Trophoblast cell (in vitro differentiated cells and primary cell): Measurements from ENCODE around the gene CD302.

Source experiments
- DNase-seq, 2 donors: peaks; one replicate each; pipeline ENCODE4 v3.0.0-alpha.2; 2016
- H2AFZ ChIP-seq: 2 replicates; pipeline ENCODE4 v1.6.1; 2013; ENCODE audit warnings: low read length, moderate library complexity, mild to moderate bottlenecking; ENCODE audit not compliant: insufficient read depth, poor library complexity
- H2AK5ac ChIP-seq: 2 replicates; pipeline ENCODE4 v1.6.1; 2013; ENCODE audit warnings: mild to moderate bottlenecking, low read length
- H2BK120ac ChIP-seq: 2 replicates; pipeline ENCODE4 v1.6.1; 2013; ENCODE audit warnings: low read length, mild to moderate bottlenecking, moderate library complexity; ENCODE audit not compliant: insufficient read depth, poor library complexity
- H2BK12ac ChIP-seq: 2 replicates; pipeline ENCODE4 v1.6.1; 2013; ENCODE audit warnings: mild to moderate bottlenecking, low read length, moderate library complexity
- H2BK5ac ChIP-seq: 2 replicates; pipeline ENCODE4 v1.6.1; 2013; ENCODE audit warnings: low read length, low read depth, moderate library complexity, mild to moderate bottlenecking; ENCODE audit not compliant: poor library complexity
- H3K14ac ChIP-seq: 2 replicates; pipeline ENCODE4 v1.6.1; 2013; ENCODE audit warnings: mild to moderate bottlenecking, low read length
- H3K18ac ChIP-seq: 2 replicates; pipeline ENCODE4 v1.6.1; 2013; ENCODE audit warnings: mild to moderate bottlenecking, low read length
- H3K23ac ChIP-seq: 2 replicates; pipeline ENCODE4 v1.6.1; 2013; ENCODE audit warnings: low read length
- H3K27ac ChIP-seq: 2 replicates; pipeline ENCODE4 v1.5.1; 2013; ENCODE audit warnings: low read depth, mild to moderate bottlenecking, inconsistent platforms, low read length, moderate library complexity
- H3K27me3 ChIP-seq: 2 replicates; pipeline ENCODE4 v1.6.1; 2013; ENCODE audit warnings: inconsistent platforms, mild to moderate bottlenecking, low read length, moderate library complexity; ENCODE audit not compliant: insufficient read depth
- H3K36me3 ChIP-seq, 2 experiments: 1 replicate in 1 of 2; 2 replicates in 1 of 2; pipeline ENCODE4 v1.6.1; 2013; ENCODE audit warnings: low read length in 2 of 2, mild to moderate bottlenecking in 2 of 2, moderate library complexity in 1 of 2; ENCODE audit not compliant: insufficient read depth in 2 of 2, control insufficient read depth in 1 of 2
- H3K4ac ChIP-seq: 2 replicates; pipeline ENCODE4 v1.6.1; 2013; ENCODE audit warnings: low read depth, mild to moderate bottlenecking, low read length, moderate library complexity
- H3K4me1 ChIP-seq, 2 experiments: 1 replicate in 1 of 2; 2 replicates in 1 of 2; pipeline ENCODE4 v1.6.1; 2013; ENCODE audit warnings: low read length in 2 of 2, mild to moderate bottlenecking in 2 of 2, moderate library complexity in 1 of 2; ENCODE audit not compliant: insufficient read depth in 2 of 2, control insufficient read depth in 1 of 2
- H3K4me2 ChIP-seq: 2 replicates; pipeline ENCODE4 v1.6.1; 2013; ENCODE audit warnings: inconsistent platforms, mild to moderate bottlenecking, low read length, moderate library complexity
- H3K4me3 ChIP-seq: 2 replicates; pipeline ENCODE4 v1.5.1; 2013; ENCODE audit warnings: mild to moderate bottlenecking, low read depth, low read length, inconsistent platforms
- H3K79me1 ChIP-seq: one replicate; pipeline ENCODE4 v1.6.1; 2013; ENCODE audit warnings: low read length
- H3K79me2 ChIP-seq: 2 replicates; pipeline ENCODE4 v1.6.1; 2013; ENCODE audit warnings: low read length, mild to moderate bottlenecking; ENCODE audit not compliant: control insufficient read depth, insufficient read depth, poor library complexity
- H3K9ac ChIP-seq: 2 replicates; pipeline ENCODE4 v1.6.1; 2013; ENCODE audit warnings: mild to moderate bottlenecking, low read length
- H3K9me3 ChIP-seq: 2 replicates; pipeline ENCODE4 v1.6.1; 2013; ENCODE audit warnings: low read depth, mild to moderate bottlenecking, control low read depth, inconsistent platforms, low read length; ENCODE audit not compliant: insufficient read depth
- H4K12ac ChIP-seq: 2 replicates; pipeline ENCODE4 v1.6.1; 2013; ENCODE audit warnings: low read depth, mild to moderate bottlenecking, low read length, moderate library complexity
- H4K8ac ChIP-seq: 2 replicates; pipeline ENCODE4 v1.6.1; 2013; ENCODE audit warnings: low read depth, mild to moderate bottlenecking, low read length, moderate library complexity
- H4K91ac ChIP-seq: one replicate; pipeline ENCODE4 v1.6.1; 2013; ENCODE audit warnings: low read depth, mild to moderate bottlenecking, low read length, moderate library complexity
- WGBS: extraction: QIAGEN DNeasy Blood & Tissue Kit; methylation state at CpG from one replicate; pipeline ENCODE4 v1.1.7; 2013; ENCODE audit warnings: missing lambda C conversion rate; ENCODE audit not compliant: insufficient read length, insufficient coverage; ENCODE audit errors: extremely low coverage; 5-methylcytosine and 5-hydroxymethylcytosine counted together

Gene CD302

GRCh38 chr2:159769147-159769546 is 28.9 kb downstream of the CD302 start:
- Histone ChIP-seq H3K79me2 (no peaks in the 10 kb centered on the region), H4K91ac (no peak overlapping the region), H3K4me2 (no peak overlapping the region), H3K23ac (no peak overlapping the region), H3K4me3 (no peak overlapping the region), H3K27me3 (no peaks in the 10 kb centered on the region), H3K27ac (no peak overlapping the region), H2AFZ (no peak overlapping the region), H2BK12ac (no peak overlapping the region), H3K14ac (no peak overlapping the region), H3K4ac (no peak overlapping the region), H3K79me1 (no peaks in the 10 kb centered on the region), H3K9ac (no peak overlapping the region), H3K18ac (no peak overlapping the region), H2BK120ac (no peak overlapping the region), H3K36me3 (peaks cover 3 to 5% of the 10 kb centered on the region in 2 experiments), H2AK5ac (no peak overlapping the region), H4K12ac (no peak overlapping the region), H3K4me1 (no peaks in the 10 kb centered on the region), H2BK5ac (no peak overlapping the region), H4K8ac (no peak overlapping the region), H3K9me3 (no peaks in the 10 kb centered on the region)
- DNase-seq = no peak
- WGBS = no CpG with 5 or more reads among the region's 3 CpGs

- Histone ChIP-seq H3K27me3 (no peaks in the 10 kb centered on the region), H4K8ac (no peak overlapping the region), H3K9ac (no peak overlapping the region), H3K4ac (no peak overlapping the region), H2BK120ac (no peak overlapping the region), H3K4me3 (no peak overlapping the region), H2AFZ (no peak overlapping the region), H3K14ac (no peak overlapping the region), H3K4me1 (no peaks in the 10 kb centered on the region), H3K18ac (no peak overlapping the region), H3K79me2 (no peaks in the 10 kb centered on the region), H2BK5ac (no peak overlapping the region), H4K12ac (no peak overlapping the region), H4K91ac (no peak overlapping the region), H3K79me1 (no peaks in the 10 kb centered on the region), H3K4me2 (no peak overlapping the region), H2AK5ac (no peak overlapping the region), H3K27ac (no peak overlapping the region), H3K23ac (no peak overlapping the region), H2BK12ac (no peak overlapping the region), H3K36me3 (peaks cover 10 to 18% of the 10 kb centered on the region in 2 experiments), H3K9me3 (no peaks in the 10 kb centered on the region)
- no CpG with 5 or more reads among the region's 1 CpG for WGBS
- no peak for DNase-seq
These were observed 35.9 kb downstream of the CD302 start for GRCh38 chr2:159762075-159762474.

- no peak overlapping the region for H2AK5ac ChIP-seq
- H2BK12ac ChIP-seq = no peak overlapping the region
- no peaks in the 10 kb centered on the region for H3K79me1 ChIP-seq
- H3K9me3 ChIP-seq = no peaks in the 10 kb centered on the region
- no peak overlapping the region for H2AFZ ChIP-seq
- no peaks in the 10 kb centered on the region for H3K27me3 ChIP-seq
- no peak overlapping the region for H4K91ac ChIP-seq
- no peak overlapping the region for H3K4ac ChIP-seq
- no peaks in the 10 kb centered on the region for H3K4me1 ChIP-seq
- H3K27ac ChIP-seq = no peak overlapping the region
- H3K36me3 ChIP-seq = peaks cover 14 to 17% of the 10 kb centered on the region in 2 experiments
- no peaks in the 10 kb centered on the region for H3K79me2 ChIP-seq
- H3K23ac ChIP-seq = no peak overlapping the region
- H3K4me2 ChIP-seq = no peak overlapping the region
- H2BK5ac ChIP-seq = no peak overlapping the region
- H3K14ac ChIP-seq = no peak overlapping the region
- no peak overlapping the region for H2BK120ac ChIP-seq
- no peak overlapping the region for H3K4me3 ChIP-seq
- H4K12ac ChIP-seq = no peak overlapping the region
- no peak overlapping the region for H3K18ac ChIP-seq
- no peak overlapping the region for H4K8ac ChIP-seq
- H3K9ac ChIP-seq = no peak overlapping the region
- DNase-seq = no peak
These were observed 37.7 kb downstream of the CD302 start for GRCh38 chr2:159760326-159760725.

- H3K23ac ChIP-seq = no peak overlapping the region
- WGBS = no CpG with 5 or more reads among the region's 3 CpGs
- H3K4me3 ChIP-seq = no peak overlapping the region
- H3K4me1 ChIP-seq = no peaks in the 10 kb centered on the region
- H3K18ac ChIP-seq = no peak overlapping the region
- no peak overlapping the region for H2AK5ac ChIP-seq
- no peaks in the 10 kb centered on the region for H3K79me1 ChIP-seq
- no peak overlapping the region for H3K27ac ChIP-seq
- H3K79me2 ChIP-seq = no peaks in the 10 kb centered on the region
- no peak overlapping the region for H3K14ac ChIP-seq
- no peak overlapping the region for H4K8ac ChIP-seq
- H2AFZ ChIP-seq = no peak overlapping the region
- no peak overlapping the region for H4K12ac ChIP-seq
- H2BK120ac ChIP-seq = no peak overlapping the region
- DNase-seq = no peak
- H4K91ac ChIP-seq = no peak overlapping the region
- H3K9me3 ChIP-seq = no peaks in the 10 kb centered on the region
- no peak overlapping the region for H3K4ac ChIP-seq
- H3K36me3 ChIP-seq = peaks cover 14 to 17% of the 10 kb centered on the region in 2 experiments
- no peak overlapping the region for H3K9ac ChIP-seq
- H2BK12ac ChIP-seq = no peak overlapping the region
- H3K4me2 ChIP-seq = no peak overlapping the region
- no peaks in the 10 kb centered on the region for H3K27me3 ChIP-seq
- no peak overlapping the region for H2BK5ac ChIP-seq
These were observed 38.4 kb downstream of the CD302 start for GRCh38 chr2:159759577-159759976.
